Measurements from ENCODE around the gene CDCA5.

GRCh38 chr11:65045728-65046127 lies 38.1 kb downstream of the CDCA5 start:
- no peak for TF ChIP-seq CTCF (IDR thresholded peaks at IDR 0.05 in 2 of 3, conservative IDR thresholded peaks at IDR 0.05 in 1 of 3; ENCODE audit: borderline replicate concordance in 1 of 3, insufficient read depth in 1 of 3, low read depth in 2 of 3, low read length in 2 of 3)
- TF ChIP-seq EZH2 (IDR thresholded peaks at IDR 0.05), result no peak
- no peak for TF ChIP-seq JUND (IDR thresholded peaks at IDR 0.05)
- no peak for TF ChIP-seq MAX (IDR thresholded peaks at IDR 0.05)
- TF ChIP-seq ZNF274 (IDR thresholded peaks at IDR 0.05; ENCODE audit: low read depth, low read length), result no peak
- no peak for TF ChIP-seq POLR2AphosphoS5 (IDR thresholded peaks at IDR 0.05; ENCODE audit: low read depth, low read length)
- TF ChIP-seq EZH2phosphoT487 (IDR thresholded peaks at IDR 0.05; ENCODE audit: borderline replicate concordance), result no peak
- TF ChIP-seq SP1 (IDR thresholded peaks at IDR 0.05; ENCODE audit: low read depth), result no peak
- no peak for TF ChIP-seq EGR1 (IDR thresholded peaks at IDR 0.05; ENCODE audit: low read depth)
- no peak for TF ChIP-seq ATF3 (IDR thresholded peaks at IDR 0.05)
- no peak for TF ChIP-seq POLR2A (IDR thresholded peaks at IDR 0.05; ENCODE audit: borderline replicate concordance, extremely low read depth, insufficient read depth, insufficient read length)
- no peak for TF ChIP-seq FOSL1 (IDR thresholded peaks at IDR 0.05; ENCODE audit: low read depth)
- no peak for TF ChIP-seq CEBPB (IDR thresholded peaks at IDR 0.05; ENCODE audit: low read depth)
